GM12801 (cell line): Measurements from ENCODE around the gene ZNF777.

ENCODE experiments used
- CTCF ChIP-seq: IDR thresholded peaks from one replicate; pipeline ENCODE4 v1.5.1; 2011; ENCODE audit warnings: control low read depth; ENCODE audit not compliant: insufficient read length; ENCODE audit errors: extremely low read depth

ZNF777 gene

GRCh38 chr7:149455175-149455950, 5.5 kb downstream of the ZNF777 start:
- TF ChIP-seq CTCF = no peak

GRCh38 chr7:149454750-149455149, 6.1 kb downstream of the ZNF777 start:
- no peak for TF ChIP-seq CTCF

GRCh38 chr7:149454006-149454405, 6.9 kb downstream of the ZNF777 start:
- TF ChIP-seq CTCF = no peak

GRCh38 chr7:149450821-149451220, 10.0 kb downstream of the ZNF777 start:
- no peak for TF ChIP-seq CTCF

- no peak for TF ChIP-seq CTCF
Measured at GRCh38 chr7:149449897-149450296, 11.0 kb downstream of the ZNF777 start.

- TF ChIP-seq CTCF = no peak
Measured at GRCh38 chr7:149448961-149449360, 11.9 kb downstream of the ZNF777 start.

- no peak for TF ChIP-seq CTCF
Measured at GRCh38 chr7:149444287-149444686, 16.6 kb downstream of the ZNF777 start.
